H9 (cell line): ENCODE measurements around the gene ACSM2B. TPM values are rescaled to one million over a fixed set of nuclear protein-coding genes. Genes with fewer than 3 reads are reported as not detected.

Source experiments
- DNase-seq: peaks from one replicate; pipeline ENCODE4 v3.0.0-alpha.2; 2017
- H2AFZ ChIP-seq: one replicate; pipeline ENCODE4 v1.6.1; 2013; ENCODE audit warnings: mild to moderate bottlenecking, low read length, control low read depth, moderate library complexity
- H2AK5ac ChIP-seq: 2 replicates; pipeline ENCODE4 v1.6.1; 2013; ENCODE audit warnings: low read length, control low read depth, mixed read lengths; ENCODE audit not compliant: insufficient read length
- H2BK120ac ChIP-seq: one replicate; pipeline ENCODE4 v1.6.1; 2013; ENCODE audit warnings: low read depth, mild to moderate bottlenecking, low read length, control low read depth, inconsistent platforms; ENCODE audit not compliant: poor library complexity, severe bottlenecking
- H2BK12ac ChIP-seq: 2 replicates; pipeline ENCODE4 v1.6.1; 2013; ENCODE audit warnings: low read length, control low read depth, mixed read lengths, low read depth; ENCODE audit not compliant: insufficient read length
- H2BK15ac ChIP-seq: 2 replicates; pipeline ENCODE4 v1.6.1; 2013; ENCODE audit warnings: low read depth, low read length, control low read depth
- H2BK20ac ChIP-seq: one replicate; pipeline ENCODE4 v1.6.1; 2013; ENCODE audit warnings: low read depth, mild to moderate bottlenecking, low read length, control low read depth, inconsistent platforms; ENCODE audit not compliant: poor library complexity, severe bottlenecking
- H2BK5ac ChIP-seq: 2 replicates; pipeline ENCODE4 v1.6.1; 2013; ENCODE audit warnings: low read length, control low read depth, mixed read lengths; ENCODE audit not compliant: insufficient read length
- H3K14ac ChIP-seq: 2 replicates; pipeline ENCODE4 v1.6.1; 2013; ENCODE audit warnings: low read length, control low read depth; ENCODE audit not compliant: insufficient read depth
- H3K18ac ChIP-seq: 2 replicates; pipeline ENCODE4 v1.6.1; 2013; ENCODE audit warnings: low read depth, mild to moderate bottlenecking, mixed read lengths, low read length, control low read depth; ENCODE audit not compliant: insufficient read length
- H3K23ac ChIP-seq: 2 replicates; pipeline ENCODE4 v1.6.1; 2013; ENCODE audit warnings: low read length, control low read depth, mixed read lengths, low read depth; ENCODE audit not compliant: insufficient read length
- H3K23me2 ChIP-seq: 2 replicates; pipeline ENCODE4 v1.6.1; 2013; ENCODE audit warnings: low read depth, mild to moderate bottlenecking, mixed read lengths, low read length, control low read depth; ENCODE audit not compliant: insufficient read length, poor library complexity, severe bottlenecking
- H3K27ac ChIP-seq: 2 replicates; pipeline ENCODE4 v1.5.1; 2013; ENCODE audit warnings: low read length, control low read depth, mixed read lengths, low read depth; ENCODE audit not compliant: insufficient read length
- H3K27me3 ChIP-seq: 2 replicates; pipeline ENCODE4 v1.6.1; 2013; ENCODE audit warnings: low read length, control low read depth, inconsistent platforms; ENCODE audit not compliant: insufficient read depth
- H3K4ac ChIP-seq: 2 replicates; pipeline ENCODE4 v1.6.1; 2013; ENCODE audit warnings: low read depth, mild to moderate bottlenecking, control low read depth, inconsistent platforms, low read length, moderate library complexity
- H3K4me1 ChIP-seq: 2 replicates; pipeline ENCODE4 v1.6.1; 2013; ENCODE audit warnings: low read length, control low read depth, inconsistent platforms; ENCODE audit not compliant: insufficient read depth
- H3K4me2 ChIP-seq: 2 replicates; pipeline ENCODE4 v1.6.1; 2013; ENCODE audit warnings: low read length, control low read depth, mixed read lengths; ENCODE audit not compliant: insufficient read length, insufficient read depth
- H3K56ac ChIP-seq: 2 replicates; pipeline ENCODE4 v1.6.1; 2013; ENCODE audit warnings: low read depth, mild to moderate bottlenecking, mixed read lengths, low read length, control low read depth; ENCODE audit not compliant: insufficient read length
- H3K79me1 ChIP-seq: 2 replicates; pipeline ENCODE4 v1.6.1; 2013; ENCODE audit warnings: low read depth, mild to moderate bottlenecking, moderate library complexity, low read length, control low read depth, inconsistent platforms; ENCODE audit not compliant: insufficient read depth, poor library complexity, severe bottlenecking
- H3K79me2 ChIP-seq: 2 replicates; pipeline ENCODE4 v1.6.1; 2013; ENCODE audit warnings: low read length, control low read depth, inconsistent platforms; ENCODE audit not compliant: insufficient read depth
- H3K9ac ChIP-seq: 2 replicates; pipeline ENCODE4 v1.6.1; 2013; ENCODE audit warnings: low read length, control low read depth, mixed read lengths; ENCODE audit not compliant: insufficient read length; ENCODE audit errors: extremely low read depth
- H3K9me3 ChIP-seq: one replicate; pipeline ENCODE4 v1.6.1; 2013; ENCODE audit warnings: low read depth, low read length, inconsistent platforms; ENCODE audit not compliant: control insufficient read depth
- H3T11ph ChIP-seq: one replicate; pipeline ENCODE4 v1.6.1; 2013; ENCODE audit warnings: mild to moderate bottlenecking, low read length, control low read depth, inconsistent platforms
- H4K20me1 ChIP-seq: one replicate; pipeline ENCODE4 v1.6.1; 2013; ENCODE audit not compliant: control insufficient read depth, insufficient read length, insufficient read depth
- H4K5ac ChIP-seq: 2 replicates; pipeline ENCODE4 v1.6.1; 2013; ENCODE audit warnings: low read depth, mild to moderate bottlenecking, mixed read lengths, low read length, control low read depth; ENCODE audit not compliant: insufficient read length
- H4K8ac ChIP-seq: replicated peaks from 2 replicates; pipeline ENCODE4 v1.6.1; 2013; ENCODE audit warnings: low read length, control low read depth, mixed read lengths, low read depth; ENCODE audit not compliant: insufficient read length
- H4K91ac ChIP-seq: 2 replicates; pipeline ENCODE4 v1.6.1; 2013; ENCODE audit warnings: low read depth, mild to moderate bottlenecking, moderate library complexity, mixed read lengths, low read length, control low read depth; ENCODE audit not compliant: insufficient read length
- H3K27ac Mint-ChIP-seq, 3 experiments: 2 replicates in 2 of 3; 3 replicates in 1 of 3; pipeline ENCODE4 v1.8.0; 2020 to 2021; ENCODE audit warnings: mixed read lengths in 3 of 3, mild to moderate bottlenecking in 1 of 3, moderate library complexity in 1 of 3
- H3K27me3 Mint-ChIP-seq: 2 replicates; pipeline ENCODE4 v1.8.0; 2021; ENCODE audit warnings: low read depth, mild to moderate bottlenecking, moderate library complexity, mixed read lengths
- H3K36me3 Mint-ChIP-seq, 3 experiments: 2 replicates in 2 of 3; 3 replicates in 1 of 3; pipeline ENCODE4 v1.8.0; 2020 to 2021; ENCODE audit warnings: low read depth in 3 of 3, mixed read lengths in 3 of 3; ENCODE audit not compliant: insufficient read depth in 1 of 3
- H3K4me1 Mint-ChIP-seq, 2 experiments: 2 replicates each; pipeline ENCODE4 v1.8.0; 2020; ENCODE audit warnings: mixed read lengths in 2 of 2
- H3K4me3 Mint-ChIP-seq, 2 experiments: 2 replicates in 1 of 2; 3 replicates in 1 of 2; pipeline ENCODE4 v1.8.0; 2020 to 2021; ENCODE audit warnings: mild to moderate bottlenecking in 2 of 2, mixed read lengths in 2 of 2, moderate library complexity in 1 of 2
- H3K9me3 Mint-ChIP-seq, 2 experiments: 2 replicates in 1 of 2; 3 replicates in 1 of 2; pipeline ENCODE4 v1.8.0; 2020; ENCODE audit warnings: mild to moderate bottlenecking in 2 of 2, mixed read lengths in 2 of 2, moderate library complexity in 1 of 2
- WGBS: extraction: QIAGEN DNeasy Blood & Tissue Kit; methylation state at CpG from one replicate; pipeline ENCODE4 v1.1.7; 2013; ENCODE audit warnings: missing lambda C conversion rate, low lambda C conversion rate, mixed read lengths; ENCODE audit not compliant: insufficient read length; ENCODE audit errors: extremely low coverage; 5-methylcytosine and 5-hydroxymethylcytosine counted together
- total RNA-seq: library from RNA; stranded (reverse); gene quantifications from 2 replicates; pipeline ENCODE4 v1.2.1, GENCODE V29; 2021
- TF ChIP-seq, protein P1 (sequence below): fragments of 200-600 bp; sonication (generic); conservative IDR thresholded peaks from 3 replicates; pipeline ENCODE4 v1.8.0; 2021; ENCODE audit warnings: antibody characterized with exemption, mild to moderate bottlenecking

Gene ACSM2B
- total RNA-seq, 1 experiment from 2014 or later, result not detected

DNA sequence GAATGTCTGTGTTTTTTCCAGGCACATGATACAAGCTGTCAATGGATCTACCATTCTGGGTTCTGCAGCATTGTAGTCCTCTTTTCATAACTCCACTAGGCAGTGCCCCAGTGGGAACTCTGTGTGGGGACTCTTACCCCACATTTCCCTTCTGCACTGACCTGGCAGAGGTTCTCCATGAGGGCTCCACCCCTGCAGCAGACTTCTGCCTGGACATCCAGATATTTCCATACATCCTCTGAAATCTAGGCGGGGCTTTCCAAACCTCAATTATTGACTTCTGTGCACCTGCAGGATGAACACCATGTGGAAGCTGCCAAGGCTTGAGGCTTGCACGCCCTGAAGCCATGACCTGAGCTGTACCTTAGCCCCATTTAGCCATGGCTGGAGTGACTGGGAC, 68.9 kb downstream of the ACSM2B start:
- DNase-seq, result no peak
- H3K14ac ChIP-seq, result no peak overlapping the region
- H3K18ac ChIP-seq, result no peak overlapping the region
- no peak overlapping the region for H2AK5ac ChIP-seq
- Mint-ChIP-seq H3K36me3 (peaks cover 5 to 13% (median 5%) of the 10 kb centered on the region in 3 experiments; a peak in 5 of 7 replicates), H3K4me1 (no peaks in the 10 kb centered on the region), H3K4me3 (no peak overlapping the region), H3K27me3 (peaks cover 2% of the 10 kb centered on the region; the same call in 1 of the 2 replicates), H3K27ac (no peak overlapping the region), H3K9me3 (peaks cover 69 to 93% of the 10 kb centered on the region in 2 experiments)
- no peak overlapping the region for H3K9ac ChIP-seq
- no peak overlapping the region for H2BK20ac ChIP-seq
- no peak overlapping the region for H2BK120ac ChIP-seq
- H2AFZ ChIP-seq, result no peak overlapping the region
- H3K27me3 ChIP-seq, result no peaks in the 10 kb centered on the region
- no peak overlapping the region for H3K4me2 ChIP-seq
- H4K91ac ChIP-seq, result no peak overlapping the region
- H2BK15ac ChIP-seq, result no peak overlapping the region
- H2BK5ac ChIP-seq, result no peak overlapping the region
- H3K4ac ChIP-seq, result no peak overlapping the region
- H2BK12ac ChIP-seq, result no peak overlapping the region
- no peaks in the 10 kb centered on the region for H4K20me1 ChIP-seq
- no CpG with 5 or more reads among the region's 2 CpGs for WGBS
- H3K4me1 ChIP-seq, result no peaks in the 10 kb centered on the region
- TF ChIP-seq, protein P1, sequence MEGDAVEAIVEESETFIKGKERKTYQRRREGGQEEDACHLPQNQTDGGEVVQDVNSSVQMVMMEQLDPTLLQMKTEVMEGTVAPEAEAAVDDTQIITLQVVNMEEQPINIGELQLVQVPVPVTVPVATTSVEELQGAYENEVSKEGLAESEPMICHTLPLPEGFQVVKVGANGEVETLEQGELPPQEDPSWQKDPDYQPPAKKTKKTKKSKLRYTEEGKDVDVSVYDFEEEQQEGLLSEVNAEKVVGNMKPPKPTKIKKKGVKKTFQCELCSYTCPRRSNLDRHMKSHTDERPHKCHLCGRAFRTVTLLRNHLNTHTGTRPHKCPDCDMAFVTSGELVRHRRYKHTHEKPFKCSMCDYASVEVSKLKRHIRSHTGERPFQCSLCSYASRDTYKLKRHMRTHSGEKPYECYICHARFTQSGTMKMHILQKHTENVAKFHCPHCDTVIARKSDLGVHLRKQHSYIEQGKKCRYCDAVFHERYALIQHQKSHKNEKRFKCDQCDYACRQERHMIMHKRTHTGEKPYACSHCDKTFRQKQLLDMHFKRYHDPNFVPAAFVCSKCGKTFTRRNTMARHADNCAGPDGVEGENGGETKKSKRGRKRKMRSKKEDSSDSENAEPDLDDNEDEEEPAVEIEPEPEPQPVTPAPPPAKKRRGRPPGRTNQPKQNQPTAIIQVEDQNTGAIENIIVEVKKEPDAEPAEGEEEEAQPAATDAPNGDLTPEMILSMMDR, result no peak
- no peak overlapping the region for H4K8ac ChIP-seq
- H3K56ac ChIP-seq, result no peak overlapping the region
- H3K79me1 ChIP-seq, result no peaks in the 10 kb centered on the region
- no peak overlapping the region for H4K5ac ChIP-seq
- no peak overlapping the region for H3K23ac ChIP-seq
- H3K9me3 ChIP-seq, result peaks cover 15% of the 10 kb centered on the region
- no peaks in the 10 kb centered on the region for H3K23me2 ChIP-seq
- no peaks in the 10 kb centered on the region for H3K79me2 ChIP-seq
- no peak overlapping the region for H3T11ph ChIP-seq
- H3K27ac ChIP-seq, result no peak overlapping the region
